GM12874 (cell line): Measurements from ENCODE around the gene CPSF7.

ENCODE experiments used
- CTCF ChIP-seq: IDR thresholded peaks from 2 replicates; pipeline ENCODE4 v1.5.1; 2011; ENCODE audit warnings: low read depth, mild to moderate bottlenecking, control low read depth, low read length, moderate library complexity; ENCODE audit not compliant: insufficient read depth

CPSF7 gene

GRCh38 chr11:61448552-61448927 lies 18.8 kb upstream of the CPSF7 start:
- no peak for TF ChIP-seq CTCF

GRCh38 chr11:61447601-61448551 lies 18.1 kb upstream of the CPSF7 start:
- TF ChIP-seq CTCF: no peak

GRCh38 chr11:61446211-61446651 lies 16.5 kb upstream of the CPSF7 start:
- TF ChIP-seq CTCF: peak; percentile 89

GRCh38 chr11:61445516-61445915 lies 15.7 kb upstream of the CPSF7 start:
- TF ChIP-seq CTCF: no peak

GRCh38 chr11:61442616-61443015 lies 12.8 kb upstream of the CPSF7 start:
- TF ChIP-seq CTCF: no peak

- no peak for TF ChIP-seq CTCF
Measured at GRCh38 chr11:61439615-61440014, 9.8 kb upstream of the CPSF7 start.

GRCh38 chr11:61437496-61437895 lies 7.7 kb upstream of the CPSF7 start:
- no peak for TF ChIP-seq CTCF
